Measurements from ENCODE around the gene GSTT2.

- TF ChIP-seq, protein P1, sequence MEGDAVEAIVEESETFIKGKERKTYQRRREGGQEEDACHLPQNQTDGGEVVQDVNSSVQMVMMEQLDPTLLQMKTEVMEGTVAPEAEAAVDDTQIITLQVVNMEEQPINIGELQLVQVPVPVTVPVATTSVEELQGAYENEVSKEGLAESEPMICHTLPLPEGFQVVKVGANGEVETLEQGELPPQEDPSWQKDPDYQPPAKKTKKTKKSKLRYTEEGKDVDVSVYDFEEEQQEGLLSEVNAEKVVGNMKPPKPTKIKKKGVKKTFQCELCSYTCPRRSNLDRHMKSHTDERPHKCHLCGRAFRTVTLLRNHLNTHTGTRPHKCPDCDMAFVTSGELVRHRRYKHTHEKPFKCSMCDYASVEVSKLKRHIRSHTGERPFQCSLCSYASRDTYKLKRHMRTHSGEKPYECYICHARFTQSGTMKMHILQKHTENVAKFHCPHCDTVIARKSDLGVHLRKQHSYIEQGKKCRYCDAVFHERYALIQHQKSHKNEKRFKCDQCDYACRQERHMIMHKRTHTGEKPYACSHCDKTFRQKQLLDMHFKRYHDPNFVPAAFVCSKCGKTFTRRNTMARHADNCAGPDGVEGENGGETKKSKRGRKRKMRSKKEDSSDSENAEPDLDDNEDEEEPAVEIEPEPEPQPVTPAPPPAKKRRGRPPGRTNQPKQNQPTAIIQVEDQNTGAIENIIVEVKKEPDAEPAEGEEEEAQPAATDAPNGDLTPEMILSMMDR (IDR thresholded peaks at IDR 0.05) = no peak
- TF ChIP-seq POLR2A (IDR thresholded peaks at IDR 0.05) = no peak
These were observed 22.9 kb downstream of the GSTT2 start for GRCh38 chr22:24002851-24003250.

Data from adrenal gland (tissue), 5 donors.